SK-N-MC (cell line): ENCODE results near the gene MAP3K7.

Experiments
- EZH2 ChIP-seq: fragments of 200-600 bp; sonication (generic); IDR thresholded peaks from one replicate; pipeline ENCODE4 v1.6.1; 2017; ENCODE audit warnings: antibody characterized with exemption
- POLR2AphosphoS5 ChIP-seq: IDR thresholded peaks from 2 replicates; pipeline ENCODE4 v1.6.1; 2012; ENCODE audit warnings: mild to moderate bottlenecking, low read depth, low read length, borderline replicate concordance

DNA sequence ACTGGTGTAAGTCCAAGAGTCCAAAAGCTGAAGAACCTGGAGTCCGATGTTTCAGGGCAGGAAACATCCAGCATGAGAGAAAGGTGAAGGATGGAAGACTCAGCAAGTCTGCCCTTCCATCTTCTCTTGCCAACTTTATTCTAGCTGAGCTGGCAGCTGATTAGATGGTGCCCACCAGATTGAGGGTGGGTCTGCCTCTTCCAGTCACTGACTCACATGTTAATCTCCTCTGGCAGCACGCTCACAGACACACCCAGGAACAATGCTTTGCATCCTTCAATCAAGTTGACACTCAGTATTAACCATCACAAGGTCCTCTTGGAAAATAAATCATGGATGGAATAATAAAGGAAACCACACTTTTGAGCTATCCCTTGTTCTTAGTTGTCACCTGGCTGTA is 121.2 kb downstream of the MAP3K7 start:
- TF ChIP-seq EZH2 (no peak), POLR2AphosphoS5 (no peak)
